Liver (tissue), 9 donors: ENCODE measurements around the gene CRYGA. TPM values are rescaled to one million over a fixed set of nuclear protein-coding genes. Genes with fewer than 3 reads are reported as not detected.

Experiments used
- DNase-seq: peaks from one replicate; pipeline ENCODE4 v3.0.0-alpha.2; 2017; ENCODE audit warnings: low spot score
- H3K27ac ChIP-seq, 2 donors: one replicate each; pipeline ENCODE4 v1.7.0; 2013; ENCODE audit warnings: inconsistent platforms in 2 of 2, low read length in 2 of 2, control low read depth in 1 of 2, low read depth in 1 of 2, mild to moderate bottlenecking in 1 of 2
- H3K27me3 ChIP-seq, 4 donors: one replicate each; pipeline versions ENCODE4 v1.6.1 to v1.7.0; 2013; ENCODE audit warnings: low read length in 3 of 4, inconsistent platforms in 1 of 4, mild to moderate bottlenecking in 1 of 4, moderate library complexity in 1 of 4; ENCODE audit not compliant: control insufficient read depth in 4 of 4, insufficient read depth in 4 of 4
- H3K36me3 ChIP-seq, 4 donors: one replicate each; pipeline versions ENCODE4 v1.6.1 to v1.7.0; 2013; ENCODE audit warnings: low read length in 3 of 4, mild to moderate bottlenecking in 3 of 4, low read depth in 1 of 4, moderate library complexity in 1 of 4; ENCODE audit not compliant: control insufficient read depth in 4 of 4, insufficient read depth in 3 of 4
- H3K4me1 ChIP-seq, 4 donors: one replicate each; pipeline versions ENCODE4 v1.6.1 to v1.7.0; 2013; ENCODE audit warnings: low read length in 3 of 4, mild to moderate bottlenecking in 3 of 4, moderate library complexity in 1 of 4; ENCODE audit not compliant: control insufficient read depth in 4 of 4, insufficient read depth in 4 of 4
- H3K4me3 ChIP-seq, 3 donors: one replicate each; pipeline versions ENCODE4 v1.6.1 to v1.7.0; 2013; ENCODE audit warnings: low read length in 3 of 3, control low read depth in 1 of 3, low read depth in 1 of 3, mild to moderate bottlenecking in 1 of 3
- H3K9ac ChIP-seq, 2 donors: one replicate each; pipeline ENCODE4 v1.7.0; 2013; ENCODE audit warnings: low read length in 2 of 2, mild to moderate bottlenecking in 2 of 2, moderate library complexity in 2 of 2, control low read depth in 1 of 2, low read depth in 1 of 2
- H3K9me3 ChIP-seq, 4 donors: one replicate each; pipeline versions ENCODE4 v1.6.1 to v1.7.0; 2013; ENCODE audit warnings: low read length in 3 of 4; ENCODE audit not compliant: control insufficient read depth in 4 of 4
- ATF3 ChIP-seq: IDR thresholded peaks from 2 replicates; pipeline ENCODE4 v1.6.1; 2016; ENCODE audit warnings: antibody characterized with exemption
- EGR1 ChIP-seq, 2 donors: IDR thresholded peaks; 2 replicates each; pipeline ENCODE4 v1.6.1; 2016 to 2018; ENCODE audit warnings: antibody characterized with exemption in 2 of 2, low read depth in 2 of 2
- FOXA1 ChIP-seq: IDR thresholded peaks from 2 replicates; pipeline ENCODE4 v1.6.1; 2016; ENCODE audit warnings: antibody characterized with exemption
- GABPA ChIP-seq, 2 donors: IDR thresholded peaks in 1 of 2; conservative IDR thresholded peaks in 1 of 2; 2 replicates each; pipeline ENCODE4 v1.6.1; 2016; ENCODE audit warnings: antibody characterized with exemption in 2 of 2, mild to moderate bottlenecking in 1 of 2, moderate library complexity in 1 of 2
- HNF4A ChIP-seq, 2 donors: conservative IDR thresholded peaks; 2 replicates each; pipeline ENCODE4 v1.6.1; 2016; ENCODE audit warnings: antibody characterized with exemption in 2 of 2, mild to moderate bottlenecking in 2 of 2
- HNF4G ChIP-seq: IDR thresholded peaks from 2 replicates; pipeline ENCODE4 v1.6.1; 2016; ENCODE audit warnings: antibody characterized with exemption
- JUND ChIP-seq, 2 donors: IDR thresholded peaks; 2 replicates each; pipeline ENCODE4 v1.6.1; 2016; ENCODE audit warnings: antibody characterized with exemption in 2 of 2
- NR2F2 ChIP-seq: IDR thresholded peaks from 2 replicates; pipeline ENCODE4 v1.6.1; 2016; ENCODE audit warnings: antibody characterized with exemption
- RAD21 ChIP-seq, 2 donors: IDR thresholded peaks; 2 replicates each; pipeline ENCODE4 v1.6.1; 2016; ENCODE audit warnings: antibody characterized with exemption in 2 of 2, mild to moderate bottlenecking in 2 of 2
- RXRA ChIP-seq, 2 donors: IDR thresholded peaks; 2 replicates each; pipeline ENCODE4 v1.6.1; 2017 to 2018; ENCODE audit warnings: antibody characterized with exemption in 2 of 2, mild to moderate bottlenecking in 1 of 2
- SP1 ChIP-seq: IDR thresholded peaks from 2 replicates; pipeline ENCODE4 v1.6.1; 2018; ENCODE audit warnings: antibody characterized with exemption, mild to moderate bottlenecking
- TAF1 ChIP-seq: conservative IDR thresholded peaks from 2 replicates; pipeline ENCODE4 v1.6.1; 2016; ENCODE audit warnings: antibody characterized with exemption, mild to moderate bottlenecking
- YY1 ChIP-seq: IDR thresholded peaks from 2 replicates; pipeline ENCODE4 v1.6.1; 2016; ENCODE audit warnings: antibody characterized with exemption, mild to moderate bottlenecking
- WGBS: extraction: QIAGEN DNeasy Blood & Tissue Kit; methylation state at CpG from one replicate; pipeline ENCODE4 v1.1.7; 2013; 5-methylcytosine and 5-hydroxymethylcytosine counted together
- polyA plus RNA-seq, 2 donors: library from polyadenylated mRNA; stranded (reverse) in 1 of 2; unstranded in 1 of 2; fragments of 200-250 nt in 1 of 2; fragments of >200 nt in 1 of 2; fragmentation: Nextera tagmentation in 1 of 2; extraction: Ambion mirVana in 1 of 2; gene quantifications; one replicate each; pipeline versions ENCODE4 v1.2.1 to v1.2.3, GENCODE V29; 2013 to 2015
- total RNA-seq, 2 donors: library from RNA; depleted of rRNA; stranded (reverse); fragments of >200 nt; gene quantifications; one replicate each; pipeline ENCODE4 v1.2.3, GENCODE V29; 2014
- TF ChIP-seq, protein P1 (sequence below): fragments of 150-350 bp; IDR thresholded peaks from 2 replicates; pipeline ENCODE4 v1.5.1; 2017; ENCODE audit warnings: improper control_type of control experiment, low read depth, low read length; ENCODE audit not compliant: missing input control
- TF ChIP-seq, protein P2 (sequence below): IDR thresholded peaks from 2 replicates; pipeline ENCODE4 v1.6.1; 2016; ENCODE audit warnings: antibody characterized with exemption
- TF ChIP-seq, protein P3 (sequence below): IDR thresholded peaks from 2 replicates; pipeline ENCODE4 v1.6.1; 2016; ENCODE audit warnings: antibody characterized with exemption, mild to moderate bottlenecking
- donor health status: healthy.
- donor health status: healthy.
- donor health status: healthy.
- donor health status: healthy.
- donor health status: healthy.

Gene CRYGA
- total and polyA plus RNA-seq, 4 donors = not detected

DNA sequence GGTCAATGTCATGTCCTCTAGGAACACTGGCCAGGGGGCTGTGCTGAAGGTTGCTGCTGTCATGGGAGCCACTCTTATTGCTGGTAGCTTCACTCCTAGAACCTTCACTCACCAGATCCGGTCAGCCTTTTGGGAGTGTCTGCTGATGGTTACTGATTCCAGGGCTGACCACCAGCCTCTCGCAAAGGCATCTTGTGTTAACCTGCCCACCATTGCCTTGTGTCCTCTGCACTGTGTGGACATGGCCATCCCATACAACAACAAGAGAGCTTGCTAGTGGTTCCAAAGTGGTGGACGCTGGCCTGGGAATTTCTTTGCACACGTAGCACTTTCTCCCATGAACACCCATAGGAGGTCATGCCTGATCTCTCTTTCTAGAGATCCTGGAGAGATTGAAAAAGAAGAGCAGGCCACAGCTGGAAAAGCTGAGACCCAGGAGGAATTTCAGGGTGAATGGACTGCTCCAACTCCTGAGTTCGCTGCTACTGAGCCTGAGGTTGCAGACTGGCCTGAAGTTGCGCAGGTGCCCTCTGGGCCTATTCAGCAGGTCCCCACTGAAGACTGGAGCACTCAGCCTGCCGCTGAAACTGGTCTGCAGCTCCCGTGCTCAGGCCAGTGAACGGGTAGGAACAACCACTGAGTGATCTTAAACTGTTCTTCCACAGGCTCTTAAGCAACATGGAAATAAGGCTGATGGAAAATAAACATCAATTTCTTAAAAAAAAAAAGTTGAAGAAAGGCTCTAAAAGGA, 45.1 kb upstream of the CRYGA start:
- TF ChIP-seq, protein P1, sequence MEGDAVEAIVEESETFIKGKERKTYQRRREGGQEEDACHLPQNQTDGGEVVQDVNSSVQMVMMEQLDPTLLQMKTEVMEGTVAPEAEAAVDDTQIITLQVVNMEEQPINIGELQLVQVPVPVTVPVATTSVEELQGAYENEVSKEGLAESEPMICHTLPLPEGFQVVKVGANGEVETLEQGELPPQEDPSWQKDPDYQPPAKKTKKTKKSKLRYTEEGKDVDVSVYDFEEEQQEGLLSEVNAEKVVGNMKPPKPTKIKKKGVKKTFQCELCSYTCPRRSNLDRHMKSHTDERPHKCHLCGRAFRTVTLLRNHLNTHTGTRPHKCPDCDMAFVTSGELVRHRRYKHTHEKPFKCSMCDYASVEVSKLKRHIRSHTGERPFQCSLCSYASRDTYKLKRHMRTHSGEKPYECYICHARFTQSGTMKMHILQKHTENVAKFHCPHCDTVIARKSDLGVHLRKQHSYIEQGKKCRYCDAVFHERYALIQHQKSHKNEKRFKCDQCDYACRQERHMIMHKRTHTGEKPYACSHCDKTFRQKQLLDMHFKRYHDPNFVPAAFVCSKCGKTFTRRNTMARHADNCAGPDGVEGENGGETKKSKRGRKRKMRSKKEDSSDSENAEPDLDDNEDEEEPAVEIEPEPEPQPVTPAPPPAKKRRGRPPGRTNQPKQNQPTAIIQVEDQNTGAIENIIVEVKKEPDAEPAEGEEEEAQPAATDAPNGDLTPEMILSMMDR = no peak
- TF ChIP-seq HNF4G (no peak), HNF4A (conservative IDR thresholded peaks at IDR 0.05) (no peak), GABPA (IDR thresholded peaks at IDR 0.05 in 1 of 2, conservative IDR thresholded peaks at IDR 0.05 in 1 of 2) (no peak), RXRA (IDR thresholded peaks at IDR 0.05) (no peak), ATF3 (no peak)
- TF ChIP-seq, protein P2, sequence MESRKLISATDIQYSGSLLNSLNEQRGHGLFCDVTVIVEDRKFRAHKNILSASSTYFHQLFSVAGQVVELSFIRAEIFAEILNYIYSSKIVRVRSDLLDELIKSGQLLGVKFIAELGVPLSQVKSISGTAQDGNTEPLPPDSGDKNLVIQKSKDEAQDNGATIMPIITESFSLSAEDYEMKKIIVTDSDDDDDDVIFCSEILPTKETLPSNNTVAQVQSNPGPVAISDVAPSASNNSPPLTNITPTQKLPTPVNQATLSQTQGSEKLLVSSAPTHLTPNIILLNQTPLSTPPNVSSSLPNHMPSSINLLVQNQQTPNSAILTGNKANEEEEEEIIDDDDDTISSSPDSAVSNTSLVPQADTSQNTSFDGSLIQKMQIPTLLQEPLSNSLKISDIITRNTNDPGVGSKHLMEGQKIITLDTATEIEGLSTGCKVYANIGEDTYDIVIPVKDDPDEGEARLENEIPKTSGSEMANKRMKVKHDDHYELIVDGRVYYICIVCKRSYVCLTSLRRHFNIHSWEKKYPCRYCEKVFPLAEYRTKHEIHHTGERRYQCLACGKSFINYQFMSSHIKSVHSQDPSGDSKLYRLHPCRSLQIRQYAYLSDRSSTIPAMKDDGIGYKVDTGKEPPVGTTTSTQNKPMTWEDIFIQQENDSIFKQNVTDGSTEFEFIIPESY = no peak
- 96% methylated on average over 9 of the region's 9 CpGs for WGBS
- no peaks in the 10 kb centered on the region for H3K36me3 ChIP-seq

GRCh38 chr2:208207769-208208168, 44.4 kb upstream of the CRYGA start:
- H3K36me3 ChIP-seq = no peaks in the 10 kb centered on the region
- TF ChIP-seq YY1 (no peak), NR2F2 (no peak), JUND (IDR thresholded peaks at IDR 0.05) (no peak), ATF3 (no peak), EGR1 (IDR thresholded peaks at IDR 0.05; ENCODE audit: low read depth in 2 of 2) (no peak), HNF4A (conservative IDR thresholded peaks at IDR 0.05) (no peak), TAF1 (no peak), RAD21 (IDR thresholded peaks at IDR 0.05) (no peak), SP1 (no peak), FOXA1 (no peak)
- TF ChIP-seq, protein P3, sequence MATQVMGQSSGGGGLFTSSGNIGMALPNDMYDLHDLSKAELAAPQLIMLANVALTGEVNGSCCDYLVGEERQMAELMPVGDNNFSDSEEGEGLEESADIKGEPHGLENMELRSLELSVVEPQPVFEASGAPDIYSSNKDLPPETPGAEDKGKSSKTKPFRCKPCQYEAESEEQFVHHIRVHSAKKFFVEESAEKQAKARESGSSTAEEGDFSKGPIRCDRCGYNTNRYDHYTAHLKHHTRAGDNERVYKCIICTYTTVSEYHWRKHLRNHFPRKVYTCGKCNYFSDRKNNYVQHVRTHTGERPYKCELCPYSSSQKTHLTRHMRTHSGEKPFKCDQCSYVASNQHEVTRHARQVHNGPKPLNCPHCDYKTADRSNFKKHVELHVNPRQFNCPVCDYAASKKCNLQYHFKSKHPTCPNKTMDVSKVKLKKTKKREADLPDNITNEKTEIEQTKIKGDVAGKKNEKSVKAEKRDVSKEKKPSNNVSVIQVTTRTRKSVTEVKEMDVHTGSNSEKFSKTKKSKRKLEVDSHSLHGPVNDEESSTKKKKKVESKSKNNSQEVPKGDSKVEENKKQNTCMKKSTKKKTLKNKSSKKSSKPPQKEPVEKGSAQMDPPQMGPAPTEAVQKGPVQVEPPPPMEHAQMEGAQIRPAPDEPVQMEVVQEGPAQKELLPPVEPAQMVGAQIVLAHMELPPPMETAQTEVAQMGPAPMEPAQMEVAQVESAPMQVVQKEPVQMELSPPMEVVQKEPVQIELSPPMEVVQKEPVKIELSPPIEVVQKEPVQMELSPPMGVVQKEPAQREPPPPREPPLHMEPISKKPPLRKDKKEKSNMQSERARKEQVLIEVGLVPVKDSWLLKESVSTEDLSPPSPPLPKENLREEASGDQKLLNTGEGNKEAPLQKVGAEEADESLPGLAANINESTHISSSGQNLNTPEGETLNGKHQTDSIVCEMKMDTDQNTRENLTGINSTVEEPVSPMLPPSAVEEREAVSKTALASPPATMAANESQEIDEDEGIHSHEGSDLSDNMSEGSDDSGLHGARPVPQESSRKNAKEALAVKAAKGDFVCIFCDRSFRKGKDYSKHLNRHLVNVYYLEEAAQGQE = no peak
- TF ChIP-seq, protein P1 = no peak
- 45% methylated on average over 3 of the region's 3 CpGs for WGBS
- no peaks in the 10 kb centered on the region for H3K9me3 ChIP-seq
- no peak overlapping the region for H3K9ac ChIP-seq
- no peak for DNase-seq
- no peaks in the 10 kb centered on the region for H3K4me1 ChIP-seq
- H3K27me3 ChIP-seq = no peaks in the 10 kb centered on the region
- H3K4me3 ChIP-seq = no peak overlapping the region
- H3K27ac ChIP-seq = no peak overlapping the region

More for the DNA sequence above, 45.1 kb upstream of the CRYGA start:
- DNase-seq = no peak
- Histone ChIP-seq H3K9ac (no peak overlapping the region), H3K27me3 (no peaks in the 10 kb centered on the region), H3K4me1 (peaks cover 0 to under 1% (median under 1%) of the 10 kb centered on the region in 4 donors), H3K27ac (no peak overlapping the region), H3K9me3 (no peaks in the 10 kb centered on the region), H3K4me3 (no peak overlapping the region)
